WTC11 (cell line): ENCODE measurements around the gene ZNF292. TPM values are rescaled to one million over a fixed set of nuclear protein-coding genes. Genes with fewer than 3 reads are reported as not detected.

ENCODE experiments used
- ATAC-seq: fragments of 200-7000 bp; cut with Tn5 transposase; 2 replicates; pipeline ENCODE4 v1.10.0; 2021; ENCODE audit warnings: mild to moderate bottlenecking, moderate library complexity
- CTCF ChIA-PET: fragments of 300-600 bp; sonication (Branson Sonifier 250); formaldehyde crosslinking; loops from one replicate; lab custom pipeline; 2021; ENCODE audit warnings: antibody characterized with exemption; lab: Charles Lee
- POLR2A ChIA-PET: fragments of 350-600 bp; sonication (Branson Sonifier 250); formaldehyde crosslinking; loops from one replicate; lab custom pipeline; 2021; ENCODE audit warnings: antibody characterized with exemption; lab: Charles Lee
- DNase-seq: peaks from one replicate; pipeline ENCODE4 v3.0.0; 2021; ENCODE audit warnings: low spot score
- H3K27ac Mint-ChIP-seq: 2 replicates; pipeline ENCODE4 v1.8.0; 2021; ENCODE audit warnings: mixed read lengths
- H3K27me3 Mint-ChIP-seq: 2 replicates; pipeline ENCODE4 v1.8.0; 2021; ENCODE audit warnings: low read depth, mild to moderate bottlenecking, moderate library complexity, mixed read lengths
- H3K36me3 Mint-ChIP-seq: 2 replicates; pipeline ENCODE4 v1.8.0; 2021; ENCODE audit warnings: mixed read lengths
- H3K4me1 Mint-ChIP-seq: 2 replicates; pipeline ENCODE4 v1.8.0; 2022; ENCODE audit warnings: mixed read lengths
- H3K4me3 Mint-ChIP-seq: 2 replicates; pipeline ENCODE4 v1.8.0; 2021; ENCODE audit warnings: mild to moderate bottlenecking, moderate library complexity, mixed read lengths
- H3K9me3 Mint-ChIP-seq: 2 replicates; pipeline ENCODE4 v1.8.0; 2021; ENCODE audit warnings: mixed read lengths
- ARID4B ChIP-seq: sonication (generic); formaldehyde crosslinking; IDR thresholded peaks from 2 replicates; pipeline ENCODE4 v1.8.0; 2023; ENCODE audit warnings: missing genetic modification reagents, mild to moderate bottlenecking, borderline replicate concordance
- ATF1 ChIP-seq: sonication (generic); formaldehyde crosslinking; IDR thresholded peaks from 2 replicates; pipeline ENCODE4 v1.8.1; 2023; ENCODE audit warnings: mild to moderate bottlenecking, moderate library complexity, missing genetic modification reagents
- ATF6 ChIP-seq: sonication (generic); formaldehyde crosslinking; IDR thresholded peaks from 2 replicates; pipeline ENCODE4 v1.8.1; 2023; ENCODE audit warnings: mild to moderate bottlenecking, missing genetic modification reagents
- CDX4 ChIP-seq: fragments of 250-450 bp; sonication (Bioruptor Pico); IDR thresholded peaks from 2 replicates; pipeline ENCODE4 v1.9.0; 2021; ENCODE audit warnings: moderate library complexity, mild to moderate bottlenecking, inconsistent platforms, borderline replicate concordance
- CREB1 ChIP-seq: sonication (generic); formaldehyde crosslinking; IDR thresholded peaks from 2 replicates; pipeline ENCODE4 v1.8.0; 2023; ENCODE audit warnings: mild to moderate bottlenecking, missing genetic modification reagents
- ELF4 ChIP-seq: sonication (generic); formaldehyde crosslinking; IDR thresholded peaks from 2 replicates; pipeline ENCODE4 v1.8.1; 2022; ENCODE audit warnings: low read depth, mild to moderate bottlenecking, moderate library complexity, missing genetic modification reagents
- EMX1 ChIP-seq: fragments of 250-450 bp; sonication (Bioruptor Pico); IDR thresholded peaks from 2 replicates; pipeline ENCODE4 v1.8.0; 2021; ENCODE audit warnings: mild to moderate bottlenecking
- FOXP1 ChIP-seq: sonication (generic); formaldehyde crosslinking; IDR thresholded peaks from 2 replicates; pipeline ENCODE4 v1.8.0; 2022; ENCODE audit warnings: missing genetic modification reagents, mild to moderate bottlenecking, moderate library complexity, borderline replicate concordance
- FOXP4 ChIP-seq: sonication (generic); formaldehyde crosslinking; IDR thresholded peaks from 2 replicates; pipeline ENCODE4 v1.8.0; 2022; ENCODE audit warnings: mild to moderate bottlenecking, missing genetic modification reagents
- MLX ChIP-seq: sonication (generic); formaldehyde crosslinking; IDR thresholded peaks from 2 replicates; pipeline ENCODE4 v1.8.1; 2023; ENCODE audit warnings: mild to moderate bottlenecking, missing genetic modification reagents, moderate library complexity
- NFATC4 ChIP-seq: fragments of 250-450 bp; sonication (Bioruptor Pico); IDR thresholded peaks from 2 replicates; pipeline ENCODE4 v1.9.0; 2021; ENCODE audit warnings: mild to moderate bottlenecking
- NFYB ChIP-seq: sonication (generic); formaldehyde crosslinking; conservative IDR thresholded peaks from 2 replicates; pipeline ENCODE4 v1.8.0; 2022; ENCODE audit warnings: low read depth, missing genetic modification reagents
- NR2C2 ChIP-seq: sonication (generic); formaldehyde crosslinking; IDR thresholded peaks from 2 replicates; pipeline ENCODE4 v1.8.0; 2022; ENCODE audit warnings: mild to moderate bottlenecking, missing genetic modification reagents
- NR3C1 ChIP-seq: sonication (generic); formaldehyde crosslinking; conservative IDR thresholded peaks from 2 replicates; pipeline ENCODE4 v1.8.1; 2023; ENCODE audit warnings: low read depth, mild to moderate bottlenecking, missing genetic modification reagents
- PRRX2 ChIP-seq: fragments of 250-450 bp; sonication (Bioruptor Pico); IDR thresholded peaks from 2 replicates; pipeline ENCODE4 v1.8.0; 2021; ENCODE audit warnings: mild to moderate bottlenecking
- RELA ChIP-seq: sonication (generic); formaldehyde crosslinking; IDR thresholded peaks from 2 replicates; pipeline ENCODE4 v1.8.1; 2022; ENCODE audit warnings: missing genetic modification reagents, mild to moderate bottlenecking, borderline replicate concordance
- SMAD3 ChIP-seq: sonication (generic); formaldehyde crosslinking; IDR thresholded peaks from 2 replicates; pipeline ENCODE4 v1.8.0; 2022; ENCODE audit warnings: missing genetic modification reagents, mild to moderate bottlenecking, borderline replicate concordance
- SMAD4 ChIP-seq: sonication (generic); formaldehyde crosslinking; IDR thresholded peaks from 2 replicates; pipeline ENCODE4 v1.8.0; 2022; ENCODE audit warnings: mild to moderate bottlenecking, missing genetic modification reagents
- SP1 ChIP-seq: sonication (generic); formaldehyde crosslinking; conservative IDR thresholded peaks from 2 replicates; pipeline ENCODE4 v1.8.1; 2022; ENCODE audit warnings: missing genetic modification reagents
- TEAD4 ChIP-seq: sonication (generic); formaldehyde crosslinking; IDR thresholded peaks from 2 replicates; pipeline ENCODE4 v1.8.0; 2022; ENCODE audit warnings: mild to moderate bottlenecking, missing genetic modification reagents
- USF1 ChIP-seq: sonication (generic); formaldehyde crosslinking; IDR thresholded peaks from 2 replicates; pipeline ENCODE4 v1.8.0; 2022; ENCODE audit warnings: mild to moderate bottlenecking, missing genetic modification reagents
- ZBTB21 ChIP-seq: sonication (generic); formaldehyde crosslinking; IDR thresholded peaks from 2 replicates; pipeline ENCODE4 v1.8.1; 2023; ENCODE audit warnings: mild to moderate bottlenecking, missing genetic modification reagents, borderline replicate concordance
- ZMAT4 ChIP-seq: fragments of 250-450 bp; sonication (Bioruptor Pico); IDR thresholded peaks from 2 replicates; pipeline ENCODE4 v1.9.0; 2021; ENCODE audit warnings: mild to moderate bottlenecking
- ZNF138 ChIP-seq: sonication (generic); formaldehyde crosslinking; conservative IDR thresholded peaks from 2 replicates; pipeline ENCODE4 v1.8.1; 2022; ENCODE audit warnings: mild to moderate bottlenecking, moderate library complexity, missing genetic modification reagents
- ZNF416 ChIP-seq: fragments of 250-450 bp; sonication (Bioruptor Pico); IDR thresholded peaks from 2 replicates; pipeline ENCODE4 v1.9.0; 2021; ENCODE audit warnings: mild to moderate bottlenecking, inconsistent platforms
- ZNF512 ChIP-seq: sonication (generic); formaldehyde crosslinking; IDR thresholded peaks from 2 replicates; pipeline ENCODE4 v1.8.1; 2022; ENCODE audit warnings: missing genetic modification reagents, borderline replicate concordance
- total RNA-seq: library from RNA; stranded (reverse); gene quantifications from 3 replicates; pipeline ENCODE4 v1.2.3, GENCODE V29; 2021

ZNF292 gene
- total RNA-seq, 1 experiment from 2014 or later, result 42.1 TPM

GRCh38 chr6:87283461-87283860 lies 128.1 kb downstream of the ZNF292 start (continued):
- TF ChIP-seq ZNF512 (CRISPR knock-in tag) (no peak), CREB1 (CRISPR knock-in tag) (no peak), ELF4 (CRISPR knock-in tag) (no peak), NFYB (no peak), ATF1 (CRISPR knock-in tag) (no peak), ZMAT4 (CRISPR knock-in tag) (no peak), MLX (CRISPR knock-in tag) (no peak), ZNF138 (CRISPR knock-in tag) (no peak), NFATC4 (CRISPR knock-in tag) (no peak), TEAD4 (CRISPR knock-in tag) (no peak), FOXP1 (CRISPR knock-in tag) (no peak), NR3C1 (CRISPR knock-in tag) (no peak), RELA (CRISPR knock-in tag) (no peak)

- ATAC-seq (no peak), DNase-seq (no peak)
- Mint-ChIP-seq H3K9me3 (no peaks in the 10 kb centered on the region), H3K4me1 (no peaks in the 10 kb centered on the region), H3K4me3 (no peak overlapping the region), H3K36me3 (no peaks in the 10 kb centered on the region), H3K27ac (no peak overlapping the region), H3K27me3 (no peaks in the 10 kb centered on the region)
- ChIA-PET POLR2A (no interaction called here), CTCF (no interaction called here)
- TF ChIP-seq ATF6, result no peak
- TF ChIP-seq FOXP1 (CRISPR knock-in tag), result no peak
- TF ChIP-seq ZBTB21, result no peak
- TF ChIP-seq ARID4B (CRISPR knock-in tag), result no peak
- TF ChIP-seq SMAD3 (CRISPR knock-in tag), result no peak
- no peak for TF ChIP-seq USF1 (CRISPR knock-in tag)
- no peak for TF ChIP-seq NFATC4 (CRISPR knock-in tag)
- no peak for TF ChIP-seq SMAD4 (CRISPR knock-in tag)
- TF ChIP-seq ZNF138 (CRISPR knock-in tag), result no peak
- TF ChIP-seq EMX1, result no peak
- TF ChIP-seq CREB1 (CRISPR knock-in tag), result no peak
- no peak for TF ChIP-seq SP1
- no peak for TF ChIP-seq CDX4
- TF ChIP-seq NR2C2 (CRISPR knock-in tag), result no peak
- TF ChIP-seq PRRX2 (CRISPR knock-in tag), result no peak
- no peak for TF ChIP-seq FOXP4 (CRISPR knock-in tag)
- no peak for TF ChIP-seq ZNF416 (CRISPR knock-in tag)
Observed at GRCh38 chr6:87287251-87287650, 131.9 kb downstream of the ZNF292 start.
